ENCODE measurements around the gene GCKR. TPM values are rescaled to one million over a fixed set of nuclear protein-coding genes. Genes with fewer than 3 reads are reported as not detected.

The GCKR gene
- total RNA-seq, 4 donors from 2014 or later, result 0.56 to 1.7 (median 1.4) TPM

- TF ChIP-seq CTCF (IDR thresholded peaks at IDR 0.05), result no peak
- ATAC-seq (ENCODE audit: low FRiP score), result no peak
- no peak for DNase-seq (ENCODE audit: low spot score)
Observed at GRCh38 chr2:27506587-27506986, 9.9 kb downstream of the GCKR start.

GRCh38 chr2:27507293-27507692 lies 10.7 kb downstream of the GCKR start:
- no peak for DNase-seq (ENCODE audit: low spot score)
- no peak for ATAC-seq (ENCODE audit: low FRiP score)
- TF ChIP-seq CTCF (IDR thresholded peaks at IDR 0.05), result no peak

GRCh38 chr2:27509326-27509725 lies 12.7 kb downstream of the GCKR start:
- no peak for TF ChIP-seq CTCF (IDR thresholded peaks at IDR 0.05)
- DNase-seq (ENCODE audit: low spot score), result no peak
- peak; percentile 84 for ATAC-seq (ENCODE audit: low FRiP score)

- TF ChIP-seq CTCF (IDR thresholded peaks at IDR 0.05), result no peak
- ATAC-seq (ENCODE audit: low FRiP score) (no peak), DNase-seq (ENCODE audit: low spot score) (no peak)
Observed at GRCh38 chr2:27518113-27518781, 21.6 kb downstream of the GCKR start.

GRCh38 chr2:27518782-27519113 lies 22.1 kb downstream of the GCKR start:
- ATAC-seq (ENCODE audit: low FRiP score) (no peak), DNase-seq (ENCODE audit: low spot score) (no peak)
- TF ChIP-seq CTCF (IDR thresholded peaks at IDR 0.05), result no peak

- DNase-seq (ENCODE audit: low spot score), result no peak
Observed at GRCh38 chr2:27520316-27520715, 23.7 kb downstream of the GCKR start.

More at GRCh38 chr2:27520316-27520715, 23.7 kb downstream of the GCKR start:
- no peak for TF ChIP-seq CTCF (IDR thresholded peaks at IDR 0.05)
- ATAC-seq (ENCODE audit: low FRiP score), result no peak

Data from omental fat pad (tissue), 4 donors.